Myocyte (in vitro differentiated cells): ENCODE data around the gene FGFRL1. TPM values are rescaled to one million over a fixed set of nuclear protein-coding genes. Genes with fewer than 3 reads are reported as not detected.

Experiments
- DNase-seq: peaks from one replicate; pipeline ENCODE4 v3.0.0-alpha.2; 2012; ENCODE audit warnings: low read depth
- total RNA-seq: library from RNA; depleted of rRNA; stranded (reverse); fragments of >200 nt; gene quantifications from 2 replicates; pipeline ENCODE4 v1.2.3, GENCODE V29; 2014

FGFRL1 gene
- total RNA-seq, 1 donor from 2014 or later = 20.5 TPM

GRCh38 chr4:991451-992296 is 19.8 kb upstream of the FGFRL1 start:
- no peak for DNase-seq

- no peak for DNase-seq
Observed at GRCh38 chr4:992297-993110, 18.9 kb upstream of the FGFRL1 start.

- no peak for DNase-seq
Observed at GRCh38 chr4:993111-994029, 18.1 kb upstream of the FGFRL1 start, which contains the start of gene SLC26A1. Gene SLC26A1, minus strand, starts transcription at chr4:993404. Its CDS starts 1,701 bp downstream, at chr4:991703.

- DNase-seq = no peak
Observed at GRCh38 chr4:995311-996026, 16.0 kb upstream of the FGFRL1 start.

GRCh38 chr4:996030-996996 is 15.1 kb upstream of the FGFRL1 start:
- no peak for DNase-seq

GRCh38 chr4:996997-997374 is 14.4 kb upstream of the FGFRL1 start:
- no peak for DNase-seq

- DNase-seq = peak; percentile 20
Observed at GRCh38 chr4:997375-998071, 13.9 kb upstream of the FGFRL1 start.

GRCh38 chr4:998096-998691 is 13.2 kb upstream of the FGFRL1 start:
- no peak for DNase-seq

- DNase-seq = peak; percentile 41
Observed at GRCh38 chr4:999240-999863, 12.1 kb upstream of the FGFRL1 start.

GRCh38 chr4:999882-1000425 is 11.5 kb upstream of the FGFRL1 start:
- no peak for DNase-seq

GRCh38 chr4:1000686-1001260 is 10.7 kb upstream of the FGFRL1 start:
- no peak for DNase-seq

GRCh38 chr4:1001561-1002130 is 9.8 kb upstream of the FGFRL1 start:
- DNase-seq = no peak

- DNase-seq = no peak
Observed at GRCh38 chr4:1002131-1002630, 9.2 kb upstream of the FGFRL1 start.

- no peak for DNase-seq
Observed at GRCh38 chr4:1002631-1003251, 8.7 kb upstream of the FGFRL1 start.

GRCh38 chr4:1003271-1004070 is 8.0 kb upstream of the FGFRL1 start:
- DNase-seq = no peak
